GM21526 (cell line): Measurements from ENCODE around the gene GABBR2.

Experiments
- ATAC-seq: cut with Tn5 transposase; IDR thresholded peaks from one replicate; pipeline ENCODE4 v1.9.1; 2021; ENCODE audit warnings: moderate library complexity; ENCODE audit not compliant: unreplicated experiment, low FRiP score

Gene GABBR2

GRCh38 chr9:98381311-98382103 lies 327.2 kb downstream of the GABBR2 start:
- ATAC-seq, result no peak

DNA sequence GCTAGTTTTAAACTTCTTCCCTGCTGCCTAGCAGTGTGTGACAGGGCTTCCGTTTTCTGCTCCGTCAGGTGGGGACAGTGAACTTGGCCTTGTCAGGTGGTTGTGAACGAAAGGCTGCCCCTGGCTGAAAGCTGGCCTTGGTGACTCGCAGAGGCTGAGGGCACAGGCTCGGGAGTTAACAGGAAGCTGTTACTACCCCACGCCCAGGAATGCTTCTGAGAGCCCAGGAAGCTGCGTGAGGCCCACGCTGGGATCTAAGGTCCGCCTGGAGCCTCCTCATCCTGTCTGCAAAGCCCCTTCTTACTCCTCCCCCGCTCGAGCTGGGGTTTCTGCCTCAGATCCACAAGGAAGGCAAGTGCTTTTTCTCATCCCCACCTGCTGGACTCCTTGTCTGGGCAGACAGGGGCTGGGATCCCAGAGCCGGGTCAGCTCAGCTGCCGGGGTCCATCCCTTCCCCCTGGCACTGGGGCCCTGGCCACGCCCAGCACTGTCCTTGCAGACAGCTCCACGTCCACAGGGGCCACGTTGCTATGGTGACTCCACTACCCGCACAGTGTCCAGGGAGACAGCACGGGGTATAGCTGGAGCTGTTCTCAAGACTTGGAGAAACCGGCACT lies 328.6 kb downstream of the GABBR2 start:
- no peak for ATAC-seq

- no peak for ATAC-seq
These were observed 329.2 kb downstream of the GABBR2 start for GRCh38 chr9:98379572-98379971.

GRCh38 chr9:98378794-98379193 lies 329.9 kb downstream of the GABBR2 start:
- ATAC-seq, result no peak

- ATAC-seq, result no peak
These were observed 330.4 kb downstream of the GABBR2 start for GRCh38 chr9:98378206-98378780.

DNA sequence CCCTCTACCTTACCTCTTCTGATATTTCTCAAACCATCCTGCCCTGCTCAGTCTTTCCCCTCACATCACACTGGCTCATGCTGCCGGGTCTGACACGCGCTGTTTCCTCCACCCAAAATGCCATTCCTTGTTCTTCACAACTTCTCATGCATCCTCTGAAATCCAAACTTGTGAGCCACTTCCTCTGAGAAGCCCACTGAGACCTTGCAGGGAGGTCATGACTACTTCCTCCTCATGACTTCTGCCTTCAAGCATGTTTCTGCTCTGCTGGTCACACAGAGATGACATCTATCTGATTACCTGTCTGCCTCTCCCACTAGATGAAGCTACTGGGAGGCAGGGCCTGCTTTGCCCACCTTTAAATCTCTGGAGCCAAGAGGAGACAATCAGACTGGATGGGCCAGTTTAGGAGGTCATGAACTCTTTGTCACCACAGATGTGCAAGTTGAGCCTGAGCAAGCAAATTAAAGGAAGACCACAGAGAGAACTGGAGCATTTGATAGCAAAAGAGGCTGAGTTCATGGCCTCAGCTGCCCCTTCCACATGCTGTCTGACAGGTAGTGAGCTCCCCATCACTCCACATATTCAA lies 333.5 kb downstream of the GABBR2 start:
- no peak for ATAC-seq

- no peak for ATAC-seq
These were observed 334.2 kb downstream of the GABBR2 start for GRCh38 chr9:98374385-98375051.

DNA sequence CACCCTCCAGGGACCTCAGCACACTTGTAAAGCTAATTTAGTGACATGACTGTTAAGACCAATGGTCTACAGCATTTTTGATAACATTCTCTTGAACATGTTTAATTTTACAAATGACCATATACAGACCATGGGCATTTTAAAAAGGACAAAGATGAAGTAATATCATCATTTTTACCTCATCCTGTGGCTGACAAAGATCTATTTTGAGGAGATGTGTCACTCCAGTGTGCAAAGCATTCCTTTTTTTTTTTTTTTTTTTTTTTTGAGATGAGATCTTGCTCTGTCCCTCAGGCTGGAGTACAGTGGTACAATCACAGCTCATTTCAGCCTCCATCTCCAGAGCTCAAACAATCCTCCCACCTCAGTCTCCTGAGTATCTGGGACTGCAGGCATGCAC lies 335.1 kb downstream of the GABBR2 start:
- ATAC-seq, result no peak

DNA sequence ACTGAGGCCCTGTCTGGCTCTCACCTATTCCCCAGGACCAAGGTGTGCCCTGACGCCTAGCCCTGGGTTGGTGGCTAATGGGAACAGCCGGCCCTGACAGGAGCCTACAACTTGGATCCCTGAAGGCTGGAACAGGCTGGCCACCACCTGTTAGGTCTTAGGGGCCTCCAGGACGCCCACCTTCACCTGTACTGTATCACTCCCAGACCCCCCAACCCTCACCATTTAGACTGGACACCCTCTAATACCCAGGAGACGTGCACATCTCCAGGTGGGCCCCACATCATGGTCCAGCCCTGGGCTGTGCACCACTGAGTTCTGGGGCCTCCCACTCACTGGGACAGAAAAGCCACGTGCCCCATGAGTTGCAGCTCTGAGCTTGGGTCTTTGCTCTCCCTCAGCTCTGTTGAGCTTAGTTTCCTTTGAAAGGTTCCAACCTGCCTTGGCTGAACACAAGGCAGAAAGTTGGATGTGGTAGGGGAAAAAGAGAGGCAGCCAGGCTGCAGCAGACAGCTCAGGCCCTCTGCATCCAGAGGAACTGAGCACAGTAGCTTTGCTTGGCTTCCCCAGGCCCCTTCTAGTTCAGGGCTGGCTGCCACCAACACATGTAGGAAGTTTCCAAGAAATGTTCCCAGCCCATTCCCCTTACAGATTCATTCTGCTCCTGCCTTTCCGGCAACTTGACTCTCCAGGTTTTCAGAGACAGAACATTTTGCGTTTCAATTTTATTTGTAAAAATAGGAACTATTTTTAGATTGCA lies 336.5 kb downstream of the GABBR2 start:
- ATAC-seq, result no peak

GRCh38 chr9:98370976-98371315 lies 337.8 kb downstream of the GABBR2 start:
- ATAC-seq, result no peak

GRCh38 chr9:98370300-98370975 lies 338.3 kb downstream of the GABBR2 start:
- no peak for ATAC-seq

DNA sequence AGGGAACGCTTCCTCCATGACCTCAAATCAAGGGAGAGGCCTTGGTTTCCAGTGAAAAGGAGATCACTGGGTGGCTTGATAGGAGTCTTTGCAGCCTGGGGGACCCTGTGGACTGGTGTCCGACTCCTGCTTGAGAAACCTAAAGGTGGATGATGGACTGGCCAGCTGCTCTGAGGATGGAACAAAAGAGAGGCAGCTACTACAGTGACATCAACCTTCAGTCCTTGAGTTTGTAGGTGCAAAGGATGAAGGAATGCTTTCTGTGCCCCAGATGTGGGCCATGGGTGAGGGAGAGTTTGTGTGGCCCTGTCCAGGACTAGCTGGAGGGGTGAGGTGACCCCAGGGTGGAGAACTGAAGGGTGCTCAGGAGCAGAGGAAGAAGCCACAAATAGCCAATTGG lies 338.8 kb downstream of the GABBR2 start:
- ATAC-seq, result no peak

GRCh38 chr9:98369471-98369870 lies 339.3 kb downstream of the GABBR2 start:
- ATAC-seq, result no peak

DNA sequence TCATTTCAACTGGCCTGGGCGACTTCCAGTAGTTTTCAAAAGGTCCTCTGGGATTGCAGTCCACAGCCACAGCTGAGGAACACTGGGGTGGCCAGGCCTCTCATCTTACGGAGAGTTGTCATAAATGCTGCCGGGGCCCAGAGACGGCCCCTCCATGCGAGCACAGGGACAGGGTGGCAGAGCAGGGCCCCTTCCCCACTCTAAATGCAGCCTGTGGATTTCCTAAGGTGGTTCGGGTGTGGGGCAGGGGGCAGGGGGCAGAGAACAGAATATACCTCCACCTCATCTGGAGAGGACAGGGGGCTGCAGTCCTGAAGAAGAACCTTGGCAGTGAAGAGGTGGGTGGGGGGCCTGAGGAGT lies 339.7 kb downstream of the GABBR2 start:
- ATAC-seq, result no peak

DNA sequence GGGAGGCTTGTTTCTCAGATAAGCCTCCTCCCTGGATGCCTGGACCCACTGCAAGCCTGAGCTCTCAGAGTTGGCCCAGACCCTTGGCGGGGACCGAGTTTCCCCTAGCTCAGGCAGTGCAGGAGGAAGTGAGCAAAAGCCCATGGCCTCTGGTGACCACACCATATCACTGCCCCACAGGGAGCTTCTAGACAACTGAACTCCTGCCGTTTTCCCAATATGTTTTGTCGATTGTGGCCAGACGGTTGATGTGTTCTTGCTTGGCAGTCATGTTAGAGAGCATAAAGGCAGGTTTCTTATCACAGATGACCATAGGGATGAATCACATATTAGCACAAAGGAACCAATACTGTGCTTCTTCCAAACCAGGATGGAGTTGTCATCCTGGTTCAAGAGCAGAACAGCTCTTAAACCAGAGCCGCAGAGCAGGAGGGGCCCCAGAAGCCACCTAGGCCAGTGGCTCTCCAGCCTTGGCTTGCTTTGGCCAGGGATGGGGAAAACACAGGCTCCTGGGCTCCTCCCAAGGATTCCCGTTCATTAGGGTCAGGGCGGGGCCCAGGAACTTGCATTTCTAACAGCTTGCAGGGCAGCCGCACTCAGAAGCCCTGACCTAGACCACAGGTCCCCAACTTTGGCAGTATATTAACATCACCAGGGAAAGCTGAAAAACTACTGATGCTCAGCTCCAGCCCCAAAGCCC lies 340.2 kb downstream of the GABBR2 start:
- ATAC-seq, result no peak

DNA sequence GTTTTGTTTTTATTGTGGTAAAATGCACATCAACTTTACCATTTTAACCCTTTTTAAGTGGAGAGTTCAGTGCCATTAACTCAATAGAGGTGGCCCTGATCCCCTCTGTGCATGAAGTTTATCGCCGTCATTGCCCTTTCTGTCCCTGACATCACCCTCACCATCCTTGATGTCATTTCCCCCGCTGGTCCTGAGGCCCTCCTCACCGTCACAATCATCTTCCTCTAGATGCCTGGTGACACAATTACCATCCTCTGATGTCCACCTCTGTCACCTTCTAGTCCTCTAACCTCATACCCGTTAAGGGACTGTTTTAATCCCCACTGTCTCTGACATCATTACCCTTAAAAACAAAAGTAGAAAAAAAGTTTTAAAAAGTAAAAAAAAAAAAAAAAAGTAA lies 340.8 kb downstream of the GABBR2 start:
- no peak for ATAC-seq

DNA sequence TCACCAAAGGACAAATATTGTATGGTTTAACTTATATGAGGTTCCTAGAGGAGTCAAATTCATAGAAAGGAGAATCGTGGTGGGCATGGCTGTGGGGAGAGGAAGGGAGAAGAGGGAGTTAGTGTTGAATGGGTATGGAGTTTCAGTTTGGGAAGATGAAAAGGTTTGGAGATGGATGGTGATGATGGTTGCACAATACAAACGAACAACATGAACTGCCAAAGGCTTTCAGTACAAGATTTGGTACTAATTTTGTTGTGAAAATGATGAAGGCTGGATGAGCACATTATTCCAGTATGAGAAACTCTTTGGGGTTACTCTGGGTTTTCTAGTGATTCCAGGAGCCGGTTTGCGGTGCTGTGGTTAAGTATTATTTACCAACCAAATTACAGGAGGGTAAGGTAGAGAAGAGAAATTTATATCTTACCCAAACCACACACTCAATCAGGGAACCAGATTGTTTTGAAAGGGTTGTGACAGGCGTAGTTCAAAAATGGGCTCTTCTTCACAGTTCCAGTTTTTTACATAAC lies 341.3 kb downstream of the GABBR2 start:
- ATAC-seq, result no peak

DNA sequence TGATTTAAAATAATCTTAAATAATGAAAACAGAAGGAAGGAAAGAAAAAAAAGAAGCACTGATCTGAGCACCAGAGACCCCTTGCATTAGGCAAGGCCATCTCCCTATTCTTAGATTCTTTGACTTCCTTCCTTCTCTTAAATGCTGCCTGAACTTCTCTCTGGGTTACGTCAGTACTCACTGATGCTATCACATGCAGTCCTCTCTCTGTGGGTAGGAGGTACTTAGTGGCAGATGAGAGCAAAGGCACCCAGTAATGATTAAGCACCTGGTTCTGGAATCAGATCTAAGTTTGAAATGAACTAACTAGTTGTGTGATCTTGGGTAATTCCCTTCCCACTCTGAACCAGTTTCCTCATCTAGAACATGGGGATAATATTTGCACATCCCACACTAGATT lies 343.0 kb downstream of the GABBR2 start:
- no peak for ATAC-seq

DNA sequence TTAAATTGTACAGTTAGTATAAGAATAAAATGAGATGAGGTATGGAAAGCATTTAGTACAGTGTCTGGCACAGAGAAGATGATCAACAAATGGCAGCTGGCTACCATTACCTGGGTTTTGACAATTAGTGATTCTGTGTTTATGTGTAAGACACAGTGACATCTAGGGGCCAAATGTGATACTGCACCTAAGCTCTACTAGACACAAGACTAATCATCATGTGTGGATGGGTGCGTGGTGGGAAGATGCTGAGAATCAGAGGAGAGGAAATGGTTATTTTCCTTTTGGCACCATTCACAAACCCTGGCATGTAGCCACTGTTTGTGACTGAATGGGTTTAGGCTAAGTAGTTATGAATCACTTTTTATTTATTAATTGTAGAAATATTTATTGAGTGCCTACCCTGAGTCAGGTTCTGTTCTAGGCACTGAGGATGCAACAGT lies 343.5 kb downstream of the GABBR2 start:
- no peak for ATAC-seq
